B cell (primary cell): ENCODE results near the gene TGM3.

Experiments
- EZH2 ChIP-seq: IDR thresholded peaks from 2 replicates; pipeline ENCODE4 v1.6.1; 2012; ENCODE audit warnings: borderline replicate concordance, low read depth, mild to moderate bottlenecking, moderate library complexity, low read length; ENCODE audit not compliant: insufficient read depth, poor library complexity, severe bottlenecking
- TF ChIP-seq, protein P1 (sequence below): fragments of 200-600 bp; IDR thresholded peaks from one replicate; pipeline ENCODE4 v1.8.0; 2022; ENCODE audit warnings: antibody characterized with exemption, mild to moderate bottlenecking

DNA sequence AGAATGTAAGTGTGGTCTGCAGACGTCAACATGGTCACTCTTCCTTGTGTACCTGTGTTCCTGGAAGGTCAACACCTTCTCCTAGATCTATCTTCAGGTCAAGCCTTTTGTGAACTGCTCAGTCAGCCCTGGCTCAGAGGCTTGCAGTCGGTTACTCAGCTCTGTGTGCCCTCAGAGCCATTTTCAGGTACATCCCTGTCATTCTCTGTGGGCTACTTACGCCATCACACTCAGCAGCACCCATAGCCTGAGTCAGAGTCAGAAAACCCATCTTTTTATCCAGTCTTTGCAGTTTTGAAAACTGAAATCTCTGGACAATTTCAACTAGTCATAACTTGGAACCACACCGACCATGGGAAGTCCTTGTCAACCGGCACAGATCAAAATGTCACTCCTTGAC, 35.3 kb downstream of the TGM3 start:
- TF ChIP-seq, protein P1, sequence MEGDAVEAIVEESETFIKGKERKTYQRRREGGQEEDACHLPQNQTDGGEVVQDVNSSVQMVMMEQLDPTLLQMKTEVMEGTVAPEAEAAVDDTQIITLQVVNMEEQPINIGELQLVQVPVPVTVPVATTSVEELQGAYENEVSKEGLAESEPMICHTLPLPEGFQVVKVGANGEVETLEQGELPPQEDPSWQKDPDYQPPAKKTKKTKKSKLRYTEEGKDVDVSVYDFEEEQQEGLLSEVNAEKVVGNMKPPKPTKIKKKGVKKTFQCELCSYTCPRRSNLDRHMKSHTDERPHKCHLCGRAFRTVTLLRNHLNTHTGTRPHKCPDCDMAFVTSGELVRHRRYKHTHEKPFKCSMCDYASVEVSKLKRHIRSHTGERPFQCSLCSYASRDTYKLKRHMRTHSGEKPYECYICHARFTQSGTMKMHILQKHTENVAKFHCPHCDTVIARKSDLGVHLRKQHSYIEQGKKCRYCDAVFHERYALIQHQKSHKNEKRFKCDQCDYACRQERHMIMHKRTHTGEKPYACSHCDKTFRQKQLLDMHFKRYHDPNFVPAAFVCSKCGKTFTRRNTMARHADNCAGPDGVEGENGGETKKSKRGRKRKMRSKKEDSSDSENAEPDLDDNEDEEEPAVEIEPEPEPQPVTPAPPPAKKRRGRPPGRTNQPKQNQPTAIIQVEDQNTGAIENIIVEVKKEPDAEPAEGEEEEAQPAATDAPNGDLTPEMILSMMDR, result no peak
- no peak for TF ChIP-seq EZH2
